C4-2B (cell line): ENCODE measurements around the gene ZNF142.
A peak's percentile ranks its signal among the peaks of the same experiment; 100 is the strongest.

ENCODE experiments used
- H3K27ac ChIP-seq: fragments of 450-650 bp; 2 replicates; pipeline ENCODE4 v1.5.1; 2017
- CTCF ChIP-seq: fragments of 450-650 bp; conservative IDR thresholded peaks from 2 replicates; pipeline ENCODE4 v1.5.1; 2017; ENCODE audit warnings: mild to moderate bottlenecking
- ZFX ChIP-seq: fragments of 450-650 bp; IDR thresholded peaks from 2 replicates; pipeline ENCODE4 v1.6.1; 2017

ZNF142 gene

GRCh38 chr2:218648088-218648786, 11.2 kb downstream of the ZNF142 start:
- peak; percentile 89 for TF ChIP-seq CTCF
- TF ChIP-seq ZFX, result no peak
- no peak overlapping the region for H3K27ac ChIP-seq

GRCh38 chr2:218645126-218645525, 14.3 kb downstream of the ZNF142 start:
- H3K27ac ChIP-seq, result no peak overlapping the region
- no peak for TF ChIP-seq CTCF
- no peak for TF ChIP-seq ZFX

GRCh38 chr2:218644721-218645120, 14.7 kb downstream of the ZNF142 start:
- no peak for TF ChIP-seq CTCF
- no peak for TF ChIP-seq ZFX
- no peak overlapping the region for H3K27ac ChIP-seq

GRCh38 chr2:218643751-218644310, 15.6 kb downstream of the ZNF142 start:
- TF ChIP-seq CTCF (no peak), ZFX (no peak)
- H3K27ac ChIP-seq, result no peak overlapping the region

GRCh38 chr2:218642786-218643185, 16.6 kb downstream of the ZNF142 start:
- no peak for TF ChIP-seq ZFX
- TF ChIP-seq CTCF, result no peak
- no peak overlapping the region for H3K27ac ChIP-seq

GRCh38 chr2:218642121-218642656, 17.2 kb downstream of the ZNF142 start:
- TF ChIP-seq ZFX, result no peak
- TF ChIP-seq CTCF, result no peak

GRCh38 chr2:218638372-218638771, 21.1 kb downstream of the ZNF142 start:
- no peak overlapping the region for H3K27ac ChIP-seq
- TF ChIP-seq CTCF (no peak), ZFX (no peak)

More at GRCh38 chr2:218642121-218642656, 17.2 kb downstream of the ZNF142 start:
- no peak overlapping the region for H3K27ac ChIP-seq
